Neural cell (in vitro differentiated cells): Measurements from ENCODE around the gene SLC2A4RG. TPM values are rescaled to one million over a fixed set of nuclear protein-coding genes. Genes with fewer than 3 reads are reported as not detected.

Experiments
- H2AFZ ChIP-seq: fragments of 200-600, 300-800 bp; sonication (generic), shearing (Covaris generic); 2 replicates; pipeline ENCODE4 v1.6.0; 2014; ENCODE audit warnings: low read depth, mild to moderate bottlenecking, antibody characterized with exemption, low read length, moderate library complexity
- H3F3A ChIP-seq: fragments of 200-600 bp; shearing (Covaris generic); 2 replicates; pipeline ENCODE4 v1.6.1; 2016; ENCODE audit warnings: mild to moderate bottlenecking, moderate library complexity, mixed read lengths, antibody characterized with exemption, low read length; ENCODE audit not compliant: insufficient read depth, poor library complexity, severe bottlenecking
- H3K27ac ChIP-seq: fragments of 200-600, 300-800 bp; sonication (generic), shearing (Covaris generic); 2 replicates; pipeline ENCODE4 v1.5.1; 2014; ENCODE audit warnings: mild to moderate bottlenecking, low read length, moderate library complexity
- H3K27me3 ChIP-seq: fragments of 300-800, 200-600 bp; sonication (generic), shearing (Covaris generic); 2 replicates; pipeline ENCODE4 v1.6.0; 2014; ENCODE audit warnings: mild to moderate bottlenecking, low read depth, low read length, moderate library complexity; ENCODE audit not compliant: insufficient read depth
- H3K36me3 ChIP-seq: fragments of 300-800, 200-600 bp; sonication (generic), shearing (Covaris generic); 2 replicates; pipeline ENCODE4 v1.5.1; 2014; ENCODE audit warnings: mild to moderate bottlenecking, antibody characterized with exemption, low read length, moderate library complexity; ENCODE audit not compliant: insufficient read depth
- H3K4me2 ChIP-seq: fragments of 300-800, 200-600 bp; sonication (generic), shearing (Covaris generic); 2 replicates; pipeline ENCODE4 v1.6.0; 2014; ENCODE audit warnings: mild to moderate bottlenecking, low read length
- H3K4me3 ChIP-seq: fragments of 300-800, 200-600 bp; sonication (generic), shearing (Covaris generic); 2 replicates; pipeline ENCODE4 v1.5.1; 2014; ENCODE audit warnings: mild to moderate bottlenecking, low read length, moderate library complexity
- H3K79me2 ChIP-seq: fragments of 200-600 bp; shearing (Covaris generic); replicated peaks from 2 replicates; pipeline ENCODE4 v1.6.0; 2014; ENCODE audit warnings: mild to moderate bottlenecking, low read length, moderate library complexity; ENCODE audit not compliant: insufficient read depth
- H3K9ac ChIP-seq: fragments of 300-800, 200-600 bp; sonication (generic), shearing (Covaris generic); 2 replicates; pipeline ENCODE4 v1.6.1; 2016; ENCODE audit warnings: mild to moderate bottlenecking, low read length, mixed read lengths
- H3K9me2 ChIP-seq: fragments of 200-600 bp; shearing (Covaris generic); 2 replicates; pipeline ENCODE4 v1.6.1; 2016; ENCODE audit warnings: mild to moderate bottlenecking, low read length, mixed read lengths; ENCODE audit not compliant: insufficient read depth
- H3K9me3 ChIP-seq: fragments of 200-600, 300-800 bp; sonication (generic), shearing (Covaris generic); 2 replicates; pipeline ENCODE4 v1.6.1; 2016; ENCODE audit warnings: mild to moderate bottlenecking, mixed run types, low read length, moderate library complexity, mixed read lengths
- H4K20me1 ChIP-seq: fragments of 200-600 bp; shearing (Covaris generic); 2 replicates; pipeline ENCODE4 v1.6.1; 2016; ENCODE audit warnings: mild to moderate bottlenecking, mixed run types; ENCODE audit not compliant: insufficient read depth
- CTCF ChIP-seq: fragments of 450-650 bp; IDR thresholded peaks from 2 replicates; pipeline ENCODE4 v1.5.1; 2014; ENCODE audit warnings: antibody characterized with exemption, mild to moderate bottlenecking, moderate library complexity; ENCODE audit not compliant: poor library complexity, severe bottlenecking
- EP300 ChIP-seq: fragments of 450-650 bp; conservative IDR thresholded peaks from 2 replicates; pipeline ENCODE4 v1.6.1; 2014; ENCODE audit warnings: antibody characterized with exemption, mild to moderate bottlenecking, moderate library complexity; ENCODE audit not compliant: poor library complexity, severe bottlenecking
- EZH2 ChIP-seq: fragments of 200-600, 300-800 bp; shearing (Covaris generic), sonication (generic); IDR thresholded peaks from 2 replicates; pipeline ENCODE4 v1.6.1; 2014; ENCODE audit warnings: antibody characterized with exemption, low read length, borderline replicate concordance, mild to moderate bottlenecking; ENCODE audit not compliant: insufficient read depth, poor library complexity, severe bottlenecking
- MXI1 ChIP-seq: fragments of 450-650 bp; conservative IDR thresholded peaks from 2 replicates; pipeline ENCODE4 v1.6.1; 2014; ENCODE audit warnings: antibody characterized with exemption, mild to moderate bottlenecking; ENCODE audit not compliant: poor library complexity, severe bottlenecking
- POLR2AphosphoS5 ChIP-seq: IDR thresholded peaks from 2 replicates; pipeline ENCODE4 v1.6.1; 2012
- RAD21 ChIP-seq: fragments of 450-650 bp; conservative IDR thresholded peaks from 2 replicates; pipeline ENCODE4 v1.6.1; 2014; ENCODE audit warnings: antibody characterized with exemption, mild to moderate bottlenecking, moderate library complexity
- SMC3 ChIP-seq: fragments of 450-650 bp; conservative IDR thresholded peaks from 2 replicates; pipeline ENCODE4 v1.6.1; 2014; ENCODE audit warnings: antibody characterized with exemption, mild to moderate bottlenecking, moderate library complexity; ENCODE audit not compliant: poor library complexity
- TAF1 ChIP-seq: IDR thresholded peaks from 2 replicates; pipeline ENCODE4 v1.6.1; 2012; ENCODE audit warnings: low read depth
- polyA plus RNA-seq: library from polyadenylated mRNA; depleted of rRNA; stranded (reverse); fragments of >200 nt; gene quantifications from 2 replicates; pipeline ENCODE4 v1.2.3, GENCODE V29; 2014
- TF ChIP-seq, protein P1 (sequence below): IDR thresholded peaks from 2 replicates; pipeline ENCODE4 v1.6.1; 2012; ENCODE audit warnings: borderline replicate concordance

SLC2A4RG gene
- polyA plus RNA-seq, 1 donor from 2014 or later: 52.1 TPM

- H3K4me2 ChIP-seq: no peak overlapping the region
- no peaks in the 10 kb centered on the region for H3K36me3 ChIP-seq
- H3K9me3 ChIP-seq: no peaks in the 10 kb centered on the region
- no peaks in the 10 kb centered on the region for H3K9me2 ChIP-seq
- H2AFZ ChIP-seq: no peak overlapping the region
- H3F3A ChIP-seq: no peaks in the 10 kb centered on the region
- no peaks in the 10 kb centered on the region for H3K79me2 ChIP-seq
- no peak for TF ChIP-seq POLR2AphosphoS5
- no peak for TF ChIP-seq MXI1
- TF ChIP-seq TAF1: no peak
- TF ChIP-seq, protein P1, sequence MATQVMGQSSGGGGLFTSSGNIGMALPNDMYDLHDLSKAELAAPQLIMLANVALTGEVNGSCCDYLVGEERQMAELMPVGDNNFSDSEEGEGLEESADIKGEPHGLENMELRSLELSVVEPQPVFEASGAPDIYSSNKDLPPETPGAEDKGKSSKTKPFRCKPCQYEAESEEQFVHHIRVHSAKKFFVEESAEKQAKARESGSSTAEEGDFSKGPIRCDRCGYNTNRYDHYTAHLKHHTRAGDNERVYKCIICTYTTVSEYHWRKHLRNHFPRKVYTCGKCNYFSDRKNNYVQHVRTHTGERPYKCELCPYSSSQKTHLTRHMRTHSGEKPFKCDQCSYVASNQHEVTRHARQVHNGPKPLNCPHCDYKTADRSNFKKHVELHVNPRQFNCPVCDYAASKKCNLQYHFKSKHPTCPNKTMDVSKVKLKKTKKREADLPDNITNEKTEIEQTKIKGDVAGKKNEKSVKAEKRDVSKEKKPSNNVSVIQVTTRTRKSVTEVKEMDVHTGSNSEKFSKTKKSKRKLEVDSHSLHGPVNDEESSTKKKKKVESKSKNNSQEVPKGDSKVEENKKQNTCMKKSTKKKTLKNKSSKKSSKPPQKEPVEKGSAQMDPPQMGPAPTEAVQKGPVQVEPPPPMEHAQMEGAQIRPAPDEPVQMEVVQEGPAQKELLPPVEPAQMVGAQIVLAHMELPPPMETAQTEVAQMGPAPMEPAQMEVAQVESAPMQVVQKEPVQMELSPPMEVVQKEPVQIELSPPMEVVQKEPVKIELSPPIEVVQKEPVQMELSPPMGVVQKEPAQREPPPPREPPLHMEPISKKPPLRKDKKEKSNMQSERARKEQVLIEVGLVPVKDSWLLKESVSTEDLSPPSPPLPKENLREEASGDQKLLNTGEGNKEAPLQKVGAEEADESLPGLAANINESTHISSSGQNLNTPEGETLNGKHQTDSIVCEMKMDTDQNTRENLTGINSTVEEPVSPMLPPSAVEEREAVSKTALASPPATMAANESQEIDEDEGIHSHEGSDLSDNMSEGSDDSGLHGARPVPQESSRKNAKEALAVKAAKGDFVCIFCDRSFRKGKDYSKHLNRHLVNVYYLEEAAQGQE: no peak
- TF ChIP-seq EZH2: no peak
- TF ChIP-seq EP300: no peak
- no peaks in the 10 kb centered on the region for H4K20me1 ChIP-seq
- no peak overlapping the region for H3K9ac ChIP-seq
- H3K4me3 ChIP-seq: no peak overlapping the region
- H3K27ac ChIP-seq: no peak overlapping the region
- no peaks in the 10 kb centered on the region for H3K27me3 ChIP-seq
Observed at GRCh38 chr20:63765902-63766301, 26.3 kb downstream of the SLC2A4RG start.

DNA sequence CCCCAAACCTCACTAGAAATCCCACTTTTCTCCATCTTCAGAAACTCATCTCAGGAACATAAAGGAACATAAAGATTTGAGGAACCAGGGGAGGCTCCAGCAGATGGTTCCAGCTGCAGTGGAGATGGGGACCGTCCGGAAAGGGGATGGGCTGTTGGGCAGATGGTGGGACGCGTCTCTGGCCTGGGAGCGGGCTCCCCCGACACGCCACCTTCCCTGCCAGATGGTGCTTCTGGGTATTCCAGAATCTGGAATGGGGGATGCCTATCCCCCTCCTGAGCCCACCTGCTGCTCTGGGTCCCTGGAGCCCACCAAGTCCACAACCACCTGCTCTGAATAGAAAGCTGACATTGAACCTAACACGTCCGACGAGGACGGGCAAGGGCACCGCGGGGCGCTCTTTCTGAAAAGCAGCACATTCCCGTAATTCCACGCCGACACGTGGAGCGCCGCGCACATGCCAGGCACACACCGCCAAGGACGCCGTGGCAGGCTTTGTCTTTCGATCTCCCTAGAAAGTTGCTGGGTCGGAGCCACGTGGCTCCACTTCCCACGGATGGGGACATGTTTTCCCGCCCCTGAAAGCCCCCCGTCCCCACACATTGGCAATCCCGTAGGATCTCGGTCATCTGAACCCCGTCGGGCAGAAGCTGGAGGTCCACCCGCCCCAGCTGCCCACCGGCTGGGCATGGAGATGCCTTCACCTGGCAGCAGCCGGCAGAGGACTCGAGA lies 27.3 kb downstream of the SLC2A4RG start:
- Histone ChIP-seq H3K79me2 (no peaks in the 10 kb centered on the region), H3K9ac (no peak overlapping the region), H3K9me2 (no peaks in the 10 kb centered on the region), H3K4me3 (no peak overlapping the region), H3F3A (no peaks in the 10 kb centered on the region), H3K27me3 (no peaks in the 10 kb centered on the region), H3K4me2 (no peak overlapping the region), H3K9me3 (no peaks in the 10 kb centered on the region), H2AFZ (no peak overlapping the region), H3K36me3 (no peaks in the 10 kb centered on the region), H3K27ac (no peak overlapping the region), H4K20me1 (no peaks in the 10 kb centered on the region)
- TF ChIP-seq MXI1 (no peak), EP300 (no peak), POLR2AphosphoS5 (no peak), SMC3 (no peak), TAF1 (no peak), CTCF (no peak), RAD21 (no peak), EZH2 (no peak)
- TF ChIP-seq, protein P1: no peak
